GM12874 (cell line): ENCODE measurements around the gene DNAJB4.

ENCODE experiments used
- TF ChIP-seq, protein P1 (sequence below): IDR thresholded peaks from 2 replicates; pipeline ENCODE4 v1.5.1; 2011; ENCODE audit warnings: low read depth, mild to moderate bottlenecking, control low read depth, low read length, moderate library complexity; ENCODE audit not compliant: insufficient read depth

DNAJB4 gene

DNA sequence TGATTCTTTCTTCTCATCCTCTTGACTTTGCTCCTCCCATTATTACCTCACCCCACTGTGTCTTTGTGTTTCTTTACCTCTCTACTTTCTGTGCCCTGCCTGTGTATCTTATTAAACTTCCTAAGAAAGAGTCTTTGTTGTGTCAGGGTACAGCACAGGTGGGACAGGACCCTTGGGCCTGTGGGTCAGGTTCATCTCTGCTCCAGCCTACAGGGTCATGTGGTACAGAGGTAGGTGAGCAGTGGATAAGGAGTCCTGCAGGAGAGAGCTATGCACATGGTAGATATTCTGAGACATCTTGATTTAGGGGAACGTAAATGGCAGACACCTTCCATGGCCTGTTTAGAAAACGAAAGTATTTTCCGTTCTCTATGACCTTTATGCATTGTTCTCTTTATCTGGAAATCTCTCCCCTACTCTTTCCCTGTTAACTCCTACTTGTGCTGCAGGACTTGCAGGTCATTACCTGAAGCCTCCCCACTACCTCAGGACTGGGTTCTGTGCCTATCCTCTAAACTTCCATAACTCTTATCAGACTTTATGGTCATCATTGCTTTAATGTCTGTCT is 50.9 kb downstream of the DNAJB4 start:
- TF ChIP-seq, protein P1, sequence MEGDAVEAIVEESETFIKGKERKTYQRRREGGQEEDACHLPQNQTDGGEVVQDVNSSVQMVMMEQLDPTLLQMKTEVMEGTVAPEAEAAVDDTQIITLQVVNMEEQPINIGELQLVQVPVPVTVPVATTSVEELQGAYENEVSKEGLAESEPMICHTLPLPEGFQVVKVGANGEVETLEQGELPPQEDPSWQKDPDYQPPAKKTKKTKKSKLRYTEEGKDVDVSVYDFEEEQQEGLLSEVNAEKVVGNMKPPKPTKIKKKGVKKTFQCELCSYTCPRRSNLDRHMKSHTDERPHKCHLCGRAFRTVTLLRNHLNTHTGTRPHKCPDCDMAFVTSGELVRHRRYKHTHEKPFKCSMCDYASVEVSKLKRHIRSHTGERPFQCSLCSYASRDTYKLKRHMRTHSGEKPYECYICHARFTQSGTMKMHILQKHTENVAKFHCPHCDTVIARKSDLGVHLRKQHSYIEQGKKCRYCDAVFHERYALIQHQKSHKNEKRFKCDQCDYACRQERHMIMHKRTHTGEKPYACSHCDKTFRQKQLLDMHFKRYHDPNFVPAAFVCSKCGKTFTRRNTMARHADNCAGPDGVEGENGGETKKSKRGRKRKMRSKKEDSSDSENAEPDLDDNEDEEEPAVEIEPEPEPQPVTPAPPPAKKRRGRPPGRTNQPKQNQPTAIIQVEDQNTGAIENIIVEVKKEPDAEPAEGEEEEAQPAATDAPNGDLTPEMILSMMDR, result no peak

DNA sequence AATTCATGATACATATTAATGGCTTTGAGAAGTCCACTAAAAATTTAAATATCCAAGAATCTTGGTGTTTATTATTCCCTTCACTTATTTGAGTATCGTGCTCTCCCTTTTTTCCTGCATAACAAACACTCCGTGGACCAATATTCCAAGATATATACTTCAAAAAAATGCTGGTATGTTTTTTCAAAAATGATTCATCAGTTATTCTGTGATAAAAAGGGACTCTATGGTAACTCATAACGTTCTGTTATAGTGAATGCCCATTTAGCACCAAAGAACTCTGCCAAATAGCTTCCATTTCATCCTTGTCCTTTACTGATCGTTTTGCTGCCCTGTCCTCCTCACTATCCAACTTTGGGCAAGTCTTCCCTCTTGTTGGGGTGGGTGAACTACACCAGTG is 53.9 kb downstream of the DNAJB4 start:
- TF ChIP-seq, protein P1, result no peak

DNA sequence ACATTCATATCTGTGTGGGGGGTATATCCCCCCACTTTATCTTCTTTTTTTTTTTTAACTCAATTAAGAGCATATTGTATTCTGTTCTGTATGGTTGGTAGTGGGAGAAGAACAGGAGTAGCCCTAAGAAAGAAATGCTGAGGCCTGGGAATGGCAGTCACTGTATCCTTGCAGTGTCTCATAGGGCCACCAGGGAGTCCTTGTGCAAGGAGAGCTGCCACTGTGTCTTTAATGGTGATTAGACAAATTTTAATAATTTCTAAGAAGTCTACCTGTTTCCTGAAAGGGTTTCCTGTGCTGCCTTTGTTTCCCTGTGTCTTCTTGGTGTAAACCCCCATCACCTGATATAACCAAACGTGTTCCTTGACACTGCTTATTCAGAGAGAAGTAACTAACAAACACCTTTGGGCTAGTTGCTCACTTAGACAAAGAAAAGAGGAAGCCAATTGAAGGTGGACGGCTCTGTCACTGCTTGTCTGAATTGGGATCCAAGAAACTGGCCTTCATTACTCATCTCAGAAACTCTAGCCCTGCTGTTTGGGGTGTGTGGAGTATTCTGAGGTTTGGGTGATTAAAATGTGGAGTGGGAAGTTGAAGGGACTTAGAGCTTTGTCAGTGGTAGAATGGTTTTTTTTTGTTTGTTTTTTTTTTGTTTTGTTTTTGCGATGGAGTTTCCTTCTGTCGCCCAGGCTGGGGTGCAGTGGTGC is 56.3 kb downstream of the DNAJB4 start:
- TF ChIP-seq, protein P1, result peak; percentile 8; the same call in 1 of the 2 replicates

DNA sequence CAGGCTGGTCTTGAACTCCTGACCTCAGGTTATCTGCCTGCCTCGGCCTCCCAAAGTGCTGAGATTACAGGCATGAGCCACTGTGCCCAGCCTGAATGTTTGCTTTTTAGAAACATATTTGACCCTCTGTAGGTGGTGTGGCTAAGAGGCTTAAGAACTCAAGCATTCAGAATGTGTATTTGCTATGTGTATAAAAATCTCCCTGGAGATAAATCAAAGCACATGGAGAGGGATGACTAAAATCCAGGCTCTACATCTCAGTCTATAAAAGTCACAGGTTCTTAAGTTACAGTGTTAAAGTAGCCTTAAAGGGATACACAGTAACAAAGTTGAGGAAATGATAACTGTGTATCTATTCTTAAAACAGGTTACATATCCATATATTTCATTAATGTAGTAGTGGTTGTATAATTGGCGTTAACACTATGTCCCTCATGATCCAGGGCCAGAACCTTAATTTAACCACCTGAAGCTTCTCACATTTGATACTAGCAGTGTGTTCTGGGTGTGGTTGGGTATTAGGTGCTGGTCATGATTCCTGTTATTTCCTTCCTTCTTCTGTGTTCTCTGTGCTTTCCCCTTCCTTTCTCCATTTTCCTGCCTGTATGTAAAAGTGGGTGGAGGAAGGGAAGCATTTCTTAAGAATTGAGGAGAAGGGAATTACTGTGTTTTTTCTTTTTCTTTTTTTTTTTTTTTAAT is 57.2 kb downstream of the DNAJB4 start:
- TF ChIP-seq, protein P1, result no peak
